Measurements from ENCODE around the gene CDC42EP3. TPM values are rescaled to one million over a fixed set of nuclear protein-coding genes. Genes with fewer than 3 reads are reported as not detected.

Gene CDC42EP3
- 10 to 100 TPM; 24.5 to 76.2 (median 43.2) TPM for total RNA-seq

GRCh38 chr2:37671009-37671815 is at the start of gene CDC42EP3:
TSS of gene CDC42EP3 (minus strand) at chr2:37671642. CDS start at chr2:37646587, 25,055 bp downstream.
- TF ChIP-seq POLR2AphosphoS5 (IDR thresholded peaks at IDR 0.05) (peak; percentile 61 to 88), POLR2A (IDR thresholded peaks at IDR 0.05) (peak; percentile 24 to 91 (median 64)), EP300 (IDR thresholded peaks at IDR 0.05) (no peak)
- Histone ChIP-seq H3K4me1 (peaks cover 9 to 47% (median 28%) of the 10 kb centered on the region in 4 donors), H3K36me3 (no peaks in the 10 kb centered on the region), H3K9me3 (no peaks in the 10 kb centered on the region), H3K27ac (peak within 1 kb of the TSS; percentile 92 to 98 (median 96)), H3K27me3 (no peaks in the 10 kb centered on the region), H3K4me3 (peak within 1 kb of the TSS; percentile 90 to 96 (median 93))
- 0 to 2% methylated on average over 32 to 36 of the region's 90 CpGs for WGBS, 2 donors
- ATAC-seq (ENCODE audit: low FRiP score in 2 of 2) (peak; percentile 67 to 82), DNase-seq (peak; percentile 84 to 96)

- ATAC-seq (ENCODE audit: low FRiP score in 2 of 2), result no peak
- no peak for DNase-seq
- Histone ChIP-seq H3K27me3 (no peaks in the 10 kb centered on the region), H3K9me3 (no peaks in the 10 kb centered on the region), H3K4me1 (no peaks in the 10 kb centered on the region), H3K27ac (no peak overlapping the region), H3K36me3 (no peaks in the 10 kb centered on the region), H3K4me3 (no peak overlapping the region)
- TF ChIP-seq POLR2AphosphoS5 (IDR thresholded peaks at IDR 0.05) (no peak), EP300 (IDR thresholded peaks at IDR 0.05) (no peak), POLR2A (IDR thresholded peaks at IDR 0.05) (no peak)
- TF ChIP-seq, protein P1, sequence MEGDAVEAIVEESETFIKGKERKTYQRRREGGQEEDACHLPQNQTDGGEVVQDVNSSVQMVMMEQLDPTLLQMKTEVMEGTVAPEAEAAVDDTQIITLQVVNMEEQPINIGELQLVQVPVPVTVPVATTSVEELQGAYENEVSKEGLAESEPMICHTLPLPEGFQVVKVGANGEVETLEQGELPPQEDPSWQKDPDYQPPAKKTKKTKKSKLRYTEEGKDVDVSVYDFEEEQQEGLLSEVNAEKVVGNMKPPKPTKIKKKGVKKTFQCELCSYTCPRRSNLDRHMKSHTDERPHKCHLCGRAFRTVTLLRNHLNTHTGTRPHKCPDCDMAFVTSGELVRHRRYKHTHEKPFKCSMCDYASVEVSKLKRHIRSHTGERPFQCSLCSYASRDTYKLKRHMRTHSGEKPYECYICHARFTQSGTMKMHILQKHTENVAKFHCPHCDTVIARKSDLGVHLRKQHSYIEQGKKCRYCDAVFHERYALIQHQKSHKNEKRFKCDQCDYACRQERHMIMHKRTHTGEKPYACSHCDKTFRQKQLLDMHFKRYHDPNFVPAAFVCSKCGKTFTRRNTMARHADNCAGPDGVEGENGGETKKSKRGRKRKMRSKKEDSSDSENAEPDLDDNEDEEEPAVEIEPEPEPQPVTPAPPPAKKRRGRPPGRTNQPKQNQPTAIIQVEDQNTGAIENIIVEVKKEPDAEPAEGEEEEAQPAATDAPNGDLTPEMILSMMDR (IDR thresholded peaks at IDR 0.05), result no peak
- WGBS, 2 donors, result 94 to 95% methylated on average over 2 of the region's 2 CpGs
These were observed 49.7 kb upstream of the CDC42EP3 start for GRCh38 chr2:37721201-37721560.

GRCh38 chr2:37720533-37721200 is 49.2 kb upstream of the CDC42EP3 start:
- H3K27me3 ChIP-seq, result no peaks in the 10 kb centered on the region
- no peak overlapping the region for H3K27ac ChIP-seq
- no peaks in the 10 kb centered on the region for H3K4me1 ChIP-seq
- DNase-seq (no peak), ATAC-seq (ENCODE audit: low FRiP score in 2 of 2) (no peak)
- TF ChIP-seq POLR2AphosphoS5 (IDR thresholded peaks at IDR 0.05) (no peak), POLR2A (IDR thresholded peaks at IDR 0.05) (no peak), EP300 (IDR thresholded peaks at IDR 0.05) (no peak)
- TF ChIP-seq, protein P1 (IDR thresholded peaks at IDR 0.05), result no peak
- H3K36me3 ChIP-seq, result no peaks in the 10 kb centered on the region
- H3K9me3 ChIP-seq, result no peaks in the 10 kb centered on the region
- no peak overlapping the region for H3K4me3 ChIP-seq
- WGBS, 2 donors, result 62% methylated on average over 6 of the region's 6 CpGs

GRCh38 chr2:37718515-37719161 is 47.2 kb upstream of the CDC42EP3 start:
- ATAC-seq (ENCODE audit: low FRiP score in 2 of 2) (no peak), DNase-seq (no peak)
- TF ChIP-seq, protein P1 (IDR thresholded peaks at IDR 0.05), result no peak
- TF ChIP-seq POLR2AphosphoS5 (IDR thresholded peaks at IDR 0.05), result no peak
- no peak for TF ChIP-seq POLR2A (IDR thresholded peaks at IDR 0.05)
- TF ChIP-seq EP300 (IDR thresholded peaks at IDR 0.05), result no peak
- Histone ChIP-seq H3K4me3 (no peak overlapping the region), H3K9me3 (no peaks in the 10 kb centered on the region), H3K27ac (no peak overlapping the region), H3K36me3 (no peaks in the 10 kb centered on the region), H3K27me3 (no peaks in the 10 kb centered on the region), H3K4me1 (no peaks in the 10 kb centered on the region)
- 90 to 91% methylated on average over 7 of the region's 7 CpGs for WGBS, 2 donors

DNA sequence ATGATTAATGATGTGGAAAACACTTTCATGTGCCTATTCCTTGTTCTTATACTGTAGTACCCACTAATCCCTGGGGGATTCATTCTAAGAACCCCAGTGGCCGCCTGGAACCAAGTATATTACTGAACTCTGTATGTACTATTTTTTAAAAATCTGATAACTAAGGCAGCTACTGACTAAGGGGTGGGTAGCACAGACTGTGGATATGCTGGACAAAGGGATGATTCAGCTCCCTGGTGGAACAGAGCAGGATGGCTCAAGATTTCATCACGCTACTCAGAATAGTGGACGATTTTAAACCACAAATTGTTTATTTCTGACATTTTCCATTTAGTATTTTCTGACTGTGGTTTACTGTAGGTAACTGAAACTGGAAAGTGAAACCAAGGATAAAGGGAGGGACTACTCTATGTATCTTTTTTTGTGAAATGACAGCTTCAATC is 41.8 kb upstream of the CDC42EP3 start:
- Histone ChIP-seq H3K36me3 (no peaks in the 10 kb centered on the region), H3K4me3 (no peak overlapping the region), H3K27me3 (no peaks in the 10 kb centered on the region), H3K9me3 (no peaks in the 10 kb centered on the region), H3K4me1 (peaks cover 3 to 21% (median 13%) of the 10 kb centered on the region in 4 donors), H3K27ac (no peak overlapping the region)
- DNase-seq (no peak), ATAC-seq (ENCODE audit: low FRiP score in 2 of 2) (peak in 1 of 2 donors; percentile 75)
- TF ChIP-seq EP300 (IDR thresholded peaks at IDR 0.05), result no peak
- no peak for TF ChIP-seq POLR2AphosphoS5 (IDR thresholded peaks at IDR 0.05)
- TF ChIP-seq, protein P1 (IDR thresholded peaks at IDR 0.05), result no peak
- TF ChIP-seq POLR2A (IDR thresholded peaks at IDR 0.05), result no peak
- 51 to 80% methylated on average over 3 of the region's 3 CpGs for WGBS, 2 donors
